Stimulated activated CD8-positive, alpha-beta memory T cell treated with anti-CD3 and anti-CD28 coated beads, Interleukin-12 subunit alpha, Interleukin-12 subunit beta, amount 100 ng/mL, for 24 hours (primary cell): ENCODE data around the gene KRT37.
"Not testable (repeated sequence)": the region's sequence is repeated elsewhere in the genome, so short reads cannot be mapped to it uniquely, and the experiment has no call there.

Experiments used
- DNase-seq: peaks from one replicate; pipeline ENCODE4 v3.0.0-alpha.2; 2020; ENCODE audit errors: extremely low read depth

Gene KRT37

GRCh38 chr17:41404024-41404671, 20.2 kb downstream of the KRT37 start:
- peak; percentile 20 for DNase-seq

GRCh38 chr17:41403404-41404023, 20.9 kb downstream of the KRT37 start:
- no peak for DNase-seq

- no peak for DNase-seq
Measured at GRCh38 chr17:41402161-41402560, 22.2 kb downstream of the KRT37 start.

GRCh38 chr17:41396996-41397660, 27.3 kb downstream of the KRT37 start, which contains the start of gene KRT31:
Gene KRT31 (minus strand): TSS chr17:41397608. CDS start chr17:41397539, 69 bp downstream.
- no peak for DNase-seq

GRCh38 chr17:41396340-41396739, 28.0 kb downstream of the KRT37 start:
- DNase-seq: no peak

GRCh38 chr17:41395611-41396010, 28.8 kb downstream of the KRT37 start:
- no peak for DNase-seq

GRCh38 chr17:41395044-41395443, 29.3 kb downstream of the KRT37 start:
- DNase-seq: not testable (repeated sequence)

GRCh38 chr17:41394254-41394996, 30.0 kb downstream of the KRT37 start:
- DNase-seq: no peak

DNA sequence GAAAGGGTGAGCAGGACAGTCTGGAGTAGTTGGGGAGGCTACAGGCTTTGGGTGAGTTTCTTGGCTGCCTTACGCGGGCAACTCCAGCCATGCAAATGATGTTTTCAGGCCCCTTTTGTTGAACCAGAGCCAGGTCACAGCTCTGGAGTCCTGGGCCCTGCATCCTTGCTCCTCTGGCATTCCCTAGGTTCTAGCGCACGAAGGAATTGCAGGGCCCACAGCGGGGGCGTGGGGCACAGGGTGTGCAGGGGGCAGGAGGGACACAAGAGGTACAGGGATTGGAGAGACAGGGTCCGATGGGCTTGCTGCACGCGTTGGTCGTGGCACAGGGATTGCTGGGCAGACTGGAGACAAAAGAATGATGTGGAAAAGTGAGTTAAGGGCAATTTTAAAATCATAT, 30.6 kb downstream of the KRT37 start:
- no peak for DNase-seq

DNA sequence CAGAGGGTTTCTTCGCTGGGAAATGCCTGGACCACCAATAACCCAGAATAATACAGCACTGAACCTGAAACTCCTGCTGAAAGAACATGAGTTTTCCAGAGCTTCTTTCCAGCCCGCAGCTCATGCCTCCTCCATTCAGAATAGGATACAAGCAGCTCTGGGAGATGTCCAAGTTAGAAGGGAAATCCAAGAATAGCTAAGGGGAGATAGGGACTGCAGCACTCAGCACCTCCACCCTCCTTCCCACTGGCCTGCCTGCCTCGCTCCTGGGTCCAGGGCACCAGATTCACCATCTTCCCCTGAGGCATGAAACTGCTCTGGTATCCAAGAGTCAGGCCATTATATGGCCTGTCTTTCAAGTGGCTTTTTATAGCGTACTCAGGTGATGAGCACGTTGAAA, 31.1 kb downstream of the KRT37 start:
- DNase-seq: no peak

- no peak for DNase-seq
Measured at GRCh38 chr17:41392278-41392677, 32.1 kb downstream of the KRT37 start.

DNA sequence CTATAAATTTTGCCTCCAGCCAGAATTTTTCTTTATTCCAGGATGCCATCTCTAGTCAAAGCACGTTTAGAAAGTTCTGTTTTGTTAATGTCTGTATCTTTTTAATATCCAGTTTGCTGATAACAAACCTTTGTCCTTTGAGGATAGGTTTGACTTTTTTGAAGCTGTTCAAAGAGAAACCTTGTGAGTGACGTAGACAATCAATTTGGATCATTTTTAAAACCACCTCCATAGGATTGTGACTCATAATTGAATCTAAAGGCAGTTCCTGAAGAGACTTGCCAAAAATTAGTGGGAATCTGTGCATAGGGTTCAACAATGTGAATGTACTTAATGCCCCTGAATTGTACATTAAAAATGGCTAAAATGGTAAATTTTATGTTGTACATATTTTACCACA, 32.9 kb downstream of the KRT37 start:
- DNase-seq: no peak

DNA sequence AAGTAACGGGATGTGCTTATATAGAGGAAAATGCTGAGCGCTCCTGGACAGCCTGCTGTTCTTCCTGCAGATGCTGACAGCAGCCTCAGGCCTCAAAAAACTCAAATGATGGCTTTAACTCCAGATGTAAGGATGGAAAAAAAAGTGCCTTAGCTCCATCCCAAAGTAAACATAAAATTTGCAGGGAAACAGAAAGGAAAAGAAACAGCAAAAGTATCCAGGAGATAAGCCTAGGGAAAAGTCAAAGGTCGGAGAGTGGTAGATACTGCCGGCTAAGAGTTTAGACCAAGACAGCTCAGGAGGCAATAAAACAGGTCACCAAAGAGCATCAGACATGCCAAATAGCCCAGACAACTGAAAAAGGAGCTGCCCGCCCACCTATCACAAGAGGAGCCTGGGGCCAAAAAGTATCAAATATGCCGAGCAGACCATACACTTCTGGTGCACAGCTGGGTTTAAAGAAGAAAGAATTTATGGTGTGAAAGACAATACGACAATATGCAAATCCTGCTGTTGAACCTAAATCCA, 33.9 kb downstream of the KRT37 start:
- no peak for DNase-seq

DNA sequence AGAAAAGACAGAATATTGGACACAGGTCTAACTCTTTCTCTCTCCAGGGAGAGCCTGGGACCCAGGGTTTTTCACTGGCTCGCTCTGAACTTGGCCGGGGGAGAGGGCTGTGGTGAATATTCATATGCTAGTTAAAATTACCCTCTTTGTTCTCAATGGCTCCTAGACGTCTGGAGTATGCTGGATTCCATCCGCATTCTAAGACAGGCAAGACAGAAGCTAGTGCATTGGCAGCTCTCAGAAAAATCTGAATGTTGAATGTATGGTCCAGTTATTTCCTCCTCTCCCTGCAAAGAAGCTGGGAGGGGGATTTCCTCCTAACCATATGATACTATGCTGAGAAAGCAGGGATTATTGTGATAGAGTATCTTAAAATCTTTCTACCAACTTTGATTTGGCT, 36.7 kb downstream of the KRT37 start:
- DNase-seq: no peak

DNA sequence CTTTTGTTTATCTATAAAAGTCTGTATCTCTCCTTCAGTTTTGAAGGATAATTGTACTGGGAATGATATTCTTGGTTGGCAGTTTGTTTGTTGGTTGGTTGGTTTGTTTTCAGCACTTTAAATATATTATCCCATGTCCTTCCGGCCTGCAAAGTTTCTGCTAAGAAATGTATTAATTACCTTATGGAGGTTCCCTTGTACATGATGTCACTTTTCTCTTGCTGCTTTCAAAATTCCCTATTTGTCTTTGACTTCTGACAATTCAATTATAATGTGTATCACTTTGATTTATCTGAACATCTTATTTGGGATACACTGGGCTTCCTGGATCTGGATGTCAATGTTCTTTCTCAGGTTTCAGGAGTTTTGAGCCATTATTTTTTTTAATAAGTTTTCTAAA, 38.2 kb downstream of the KRT37 start:
- no peak for DNase-seq

GRCh38 chr17:41383690-41384089, 40.7 kb downstream of the KRT37 start:
- DNase-seq: no peak

GRCh38 chr17:41382394-41382793, 42.0 kb downstream of the KRT37 start:
- DNase-seq: no peak

- DNase-seq: not testable (repeated sequence)
Measured at GRCh38 chr17:41381943-41382342, 42.4 kb downstream of the KRT37 start, which contains the start of gene KRT34. Gene KRT34 (minus strand): TSS chr17:41382306. CDS start chr17:41382246, 60 bp downstream.

DNA sequence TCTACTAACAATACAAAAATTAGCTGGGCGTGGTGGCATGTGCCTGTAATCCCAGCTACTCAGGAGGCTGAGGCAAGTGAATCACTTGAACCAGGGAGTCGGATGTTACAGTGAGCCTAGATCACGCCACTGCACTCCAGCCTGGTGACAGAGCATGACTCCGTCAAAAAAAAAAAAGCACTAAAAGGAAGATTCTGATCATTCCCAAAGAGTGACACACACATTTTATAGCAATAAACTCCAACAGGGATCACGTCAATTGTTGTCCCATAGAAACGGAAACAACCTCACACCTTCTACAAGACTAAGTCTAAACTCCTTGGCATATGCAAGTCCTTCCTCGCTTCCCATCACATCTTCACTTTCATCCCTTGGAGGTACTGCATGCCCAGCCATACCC, 44.3 kb downstream of the KRT37 start:
- not testable (repeated sequence) for DNase-seq

GRCh38 chr17:41377546-41377945, 46.8 kb downstream of the KRT37 start:
- no peak for DNase-seq
